HG03280 (cell line): ENCODE measurements around the gene PPIF.
"Not testable (repeated sequence)": the region's sequence is repeated elsewhere in the genome, so short reads cannot be mapped to it uniquely, and the experiment has no call there.

ENCODE experiments used
- ATAC-seq: cut with Tn5 transposase; IDR thresholded peaks from one replicate; pipeline ENCODE4 v1.9.1; 2021; ENCODE audit warnings: mild to moderate bottlenecking, moderate library complexity; ENCODE audit not compliant: unreplicated experiment

PPIF gene

GRCh38 chr10:79329529-79329928, 17.7 kb upstream of the PPIF start:
- no peak for ATAC-seq

DNA sequence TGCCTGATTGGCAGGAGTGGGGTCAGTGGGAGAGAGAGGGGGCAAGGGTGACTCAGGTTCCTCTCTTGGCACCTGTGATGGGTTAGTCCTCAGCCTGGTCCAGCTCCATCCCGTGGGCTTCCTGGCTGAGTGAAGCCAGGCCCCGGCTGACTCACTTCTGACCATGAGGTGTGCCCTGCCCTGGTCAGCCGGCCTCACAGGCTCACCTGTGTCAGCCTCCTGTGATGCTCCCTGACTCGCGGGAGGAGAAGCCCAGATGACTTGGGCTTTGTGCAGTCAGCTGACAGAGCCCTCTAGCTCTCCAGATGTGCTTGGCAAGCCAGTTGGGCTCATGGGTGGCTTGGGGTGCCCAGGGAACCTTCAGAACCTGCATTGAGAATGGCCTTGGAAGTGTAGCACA, 16.0 kb upstream of the PPIF start:
- ATAC-seq = no peak

DNA sequence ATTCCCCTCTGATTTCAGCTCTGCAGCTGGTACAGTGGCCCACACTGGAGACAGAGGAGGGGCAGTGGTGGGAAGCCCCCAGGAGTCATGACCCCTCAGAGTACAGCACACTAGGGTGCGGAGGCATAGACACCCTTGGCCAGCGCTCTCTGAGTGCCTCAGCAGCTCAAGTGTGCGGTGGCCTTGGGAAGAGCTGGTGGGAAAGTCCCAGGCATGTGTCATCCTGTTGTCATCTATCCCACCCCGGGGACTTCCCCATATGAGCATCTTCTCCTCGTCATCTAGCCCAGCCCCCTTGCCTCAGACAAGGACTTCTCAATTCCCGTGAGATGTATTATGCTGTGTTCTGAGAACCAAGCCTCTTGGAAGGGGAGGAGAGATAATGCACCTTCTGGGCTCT, 15.6 kb upstream of the PPIF start:
- peak; percentile 56 for ATAC-seq

DNA sequence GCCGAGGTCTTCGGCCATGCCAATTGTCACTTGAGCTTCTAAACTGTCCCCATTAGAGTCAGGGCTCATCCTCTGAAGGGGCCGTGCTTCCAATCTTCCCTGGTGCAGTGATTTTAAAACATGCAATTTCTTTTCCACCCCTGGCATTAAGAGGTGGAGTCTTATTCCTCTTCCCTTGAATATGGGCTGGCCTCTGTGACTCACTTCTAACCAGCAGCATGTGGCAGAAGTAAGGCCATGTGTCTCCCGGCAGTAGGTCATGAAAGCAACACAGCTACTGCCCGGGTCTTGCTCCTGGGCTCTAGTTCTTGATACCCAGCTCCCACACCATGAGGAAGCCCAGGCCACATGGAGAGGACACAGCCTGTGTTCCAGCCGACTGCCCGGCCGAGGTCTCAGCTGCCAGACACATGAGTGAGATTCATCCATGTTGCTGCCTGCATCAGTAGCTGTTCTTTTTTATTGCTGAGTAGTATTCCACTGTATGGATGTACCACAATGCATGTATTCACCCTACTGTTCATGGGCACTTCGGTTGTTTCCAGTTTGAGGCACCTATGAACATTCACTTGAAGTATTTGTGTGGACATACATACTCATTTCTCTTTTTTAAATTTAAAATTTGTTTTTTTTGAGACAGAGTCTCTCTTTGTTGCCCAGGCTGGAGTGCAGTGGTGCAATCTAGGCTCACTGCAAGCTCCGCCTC, 14.5 kb upstream of the PPIF start:
- ATAC-seq = not testable (repeated sequence)

GRCh38 chr10:79333513-79333912, 13.8 kb upstream of the PPIF start:
- ATAC-seq = no peak

GRCh38 chr10:79334573-79334972, 12.7 kb upstream of the PPIF start:
- no peak for ATAC-seq

DNA sequence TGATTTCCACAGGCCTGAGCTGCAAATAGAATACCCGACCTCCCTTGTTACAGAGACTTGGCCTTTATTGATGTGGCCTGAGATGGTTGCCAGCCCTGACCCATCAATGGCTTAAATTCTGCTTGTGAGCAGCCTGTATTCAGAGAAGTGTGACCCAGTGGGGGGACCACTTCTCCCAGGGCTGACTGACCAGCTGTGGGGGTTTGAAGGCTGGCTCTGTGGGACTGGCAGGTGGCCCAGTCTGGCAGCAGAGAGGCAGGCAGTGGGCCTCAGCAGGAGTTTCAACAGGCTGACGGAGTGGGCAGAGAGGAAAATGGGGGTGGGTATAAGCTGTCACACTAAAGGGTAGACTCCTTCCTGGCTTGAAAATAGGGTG, 12.2 kb upstream of the PPIF start:
- no peak for ATAC-seq

GRCh38 chr10:79335470-79336235, 11.6 kb upstream of the PPIF start:
- no peak for ATAC-seq

DNA sequence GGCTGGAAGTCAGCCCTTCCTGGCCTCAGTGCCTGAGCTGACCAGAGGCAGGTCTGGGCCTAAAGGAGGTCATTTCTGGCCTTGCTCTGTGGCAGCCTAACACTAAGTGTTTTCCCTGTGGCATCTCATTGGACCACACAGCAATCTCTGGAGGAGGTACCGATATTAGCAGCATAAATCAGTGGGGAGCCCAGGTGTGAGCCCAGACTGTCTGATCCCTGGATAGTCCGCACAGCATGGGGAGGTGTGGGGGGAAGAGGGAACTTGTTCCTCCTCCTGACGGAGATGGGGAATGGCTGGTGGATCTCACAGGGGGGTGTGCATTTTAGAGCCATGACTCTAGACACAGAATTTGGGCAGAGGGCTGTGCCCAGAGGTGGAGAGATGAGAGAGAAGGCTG, 11.0 kb upstream of the PPIF start:
- ATAC-seq = no peak

DNA sequence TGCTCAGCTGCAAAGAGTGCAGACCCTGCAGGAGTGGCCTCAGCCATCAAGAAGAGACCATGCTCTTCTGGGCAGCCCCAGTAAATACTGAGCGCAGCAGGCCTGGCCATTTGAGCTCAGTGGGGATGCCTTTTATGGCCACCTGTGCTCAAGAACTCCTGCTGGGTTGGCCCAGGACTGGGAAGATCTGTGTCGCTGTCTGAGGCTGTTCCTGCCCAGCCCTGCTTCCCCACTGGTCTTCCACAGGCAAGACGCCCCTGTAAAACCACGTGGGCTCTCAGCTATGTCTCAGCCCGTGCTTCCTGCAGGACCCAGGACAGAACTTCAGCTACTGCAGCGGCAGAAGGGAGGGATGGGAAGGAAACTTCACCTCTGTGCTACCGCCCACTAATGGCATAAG, 10.5 kb upstream of the PPIF start:
- ATAC-seq = no peak

DNA sequence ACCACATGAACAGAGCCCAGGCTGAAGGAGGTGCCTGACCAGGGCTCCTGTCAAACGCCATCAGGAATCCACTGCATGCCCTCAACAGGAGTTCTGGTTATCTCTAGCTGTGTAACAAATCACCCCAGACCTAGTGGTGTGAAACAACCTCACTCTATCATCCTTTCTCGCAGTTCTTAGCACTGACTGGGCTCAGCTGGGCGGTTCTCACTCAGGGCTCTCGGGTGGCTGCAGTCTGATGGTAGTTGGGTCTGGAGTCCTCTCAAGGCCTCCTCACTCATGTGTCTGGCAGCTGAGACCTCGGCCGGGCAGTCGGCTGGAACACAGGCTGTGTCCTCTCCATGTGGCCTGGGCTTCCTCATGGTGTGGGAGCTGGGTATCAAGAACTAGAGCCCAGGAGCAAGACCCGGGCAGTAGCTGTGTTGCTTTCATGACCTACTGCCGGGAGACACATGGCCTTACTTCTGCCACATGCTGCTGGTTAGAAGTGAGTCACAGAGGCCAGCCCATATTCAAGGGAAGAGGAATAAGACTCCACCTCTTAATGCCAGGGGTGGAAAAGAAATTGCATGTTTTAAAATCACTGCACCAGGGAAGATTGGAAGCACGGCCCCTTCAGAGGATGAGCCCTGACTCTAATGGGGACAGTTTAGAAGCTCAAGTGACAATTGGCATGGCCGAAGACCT, 9.3 kb upstream of the PPIF start:
- not testable (repeated sequence) for ATAC-seq

DNA sequence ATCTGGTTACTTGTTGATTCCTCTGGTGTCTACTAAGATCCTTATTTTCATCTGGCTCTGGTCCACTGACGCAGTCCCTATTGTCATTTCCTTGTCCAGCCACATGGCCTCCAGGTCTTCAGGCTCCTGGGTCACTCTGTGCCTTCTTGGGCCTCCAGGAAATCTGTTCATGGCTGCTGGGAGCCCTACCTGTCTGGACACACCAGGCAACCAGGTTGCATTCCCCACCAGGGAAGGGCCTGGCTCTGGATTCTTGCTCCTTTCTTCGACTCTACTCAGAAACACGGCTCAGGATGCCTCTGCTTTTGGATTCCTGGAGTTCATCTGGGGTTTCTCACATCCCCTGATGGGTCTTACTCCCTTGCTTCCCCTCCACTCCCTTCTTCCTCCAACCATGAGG, 8.0 kb upstream of the PPIF start:
- no peak for ATAC-seq

DNA sequence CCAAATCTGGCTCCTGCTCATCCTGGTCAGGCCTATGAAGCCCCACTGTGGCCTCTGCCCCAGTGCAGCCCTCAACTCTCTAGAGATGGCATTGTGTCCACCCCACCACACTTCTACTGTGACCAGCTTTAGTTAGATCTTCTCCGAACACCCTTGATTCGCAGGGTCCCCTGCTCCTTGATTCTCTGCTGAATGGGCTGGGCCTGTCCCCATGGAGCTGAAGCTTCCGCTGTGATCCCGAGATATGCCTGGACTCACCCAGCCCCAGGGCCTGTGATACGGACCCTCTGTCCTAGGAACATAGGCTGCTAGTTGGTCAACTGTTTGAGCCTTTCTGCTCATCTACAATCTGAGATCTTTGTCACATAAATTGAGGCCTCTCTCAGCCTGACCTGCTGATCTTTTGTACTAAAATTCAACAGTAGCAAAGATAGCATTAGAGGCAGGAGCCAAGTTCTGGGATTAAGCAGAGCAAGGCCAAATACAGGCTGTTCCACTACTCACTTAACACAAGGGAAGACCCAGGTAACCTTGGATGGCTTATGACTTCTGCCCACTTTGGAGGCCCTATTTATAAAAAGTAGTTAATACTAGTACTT, 6.5 kb upstream of the PPIF start:
- no peak for ATAC-seq

DNA sequence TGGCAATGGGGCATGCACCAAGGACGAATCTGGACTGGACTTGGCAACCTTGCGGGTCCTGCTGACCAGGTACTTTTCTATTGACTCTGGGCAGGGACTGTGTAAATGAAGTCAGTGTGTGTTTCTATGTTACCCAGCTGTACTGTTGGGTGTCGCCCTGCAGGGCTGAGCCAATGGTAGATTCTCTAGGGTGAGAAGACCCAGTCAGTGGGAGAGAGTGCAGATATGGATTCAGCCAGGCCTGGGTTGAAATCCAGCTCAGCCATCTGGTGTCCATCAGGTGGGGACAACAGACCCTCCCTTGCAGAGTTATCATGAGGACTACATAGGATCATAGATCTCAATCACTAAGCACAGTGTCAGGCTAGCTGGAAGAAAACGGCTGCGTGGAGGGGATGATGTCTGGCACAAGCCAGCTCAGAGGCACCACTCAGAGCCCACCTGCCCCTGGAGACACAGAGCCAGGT, 4.9 kb upstream of the PPIF start:
- ATAC-seq = no peak

- ATAC-seq = no peak
Measured at GRCh38 chr10:79342811-79343561, 4.3 kb upstream of the PPIF start.

DNA sequence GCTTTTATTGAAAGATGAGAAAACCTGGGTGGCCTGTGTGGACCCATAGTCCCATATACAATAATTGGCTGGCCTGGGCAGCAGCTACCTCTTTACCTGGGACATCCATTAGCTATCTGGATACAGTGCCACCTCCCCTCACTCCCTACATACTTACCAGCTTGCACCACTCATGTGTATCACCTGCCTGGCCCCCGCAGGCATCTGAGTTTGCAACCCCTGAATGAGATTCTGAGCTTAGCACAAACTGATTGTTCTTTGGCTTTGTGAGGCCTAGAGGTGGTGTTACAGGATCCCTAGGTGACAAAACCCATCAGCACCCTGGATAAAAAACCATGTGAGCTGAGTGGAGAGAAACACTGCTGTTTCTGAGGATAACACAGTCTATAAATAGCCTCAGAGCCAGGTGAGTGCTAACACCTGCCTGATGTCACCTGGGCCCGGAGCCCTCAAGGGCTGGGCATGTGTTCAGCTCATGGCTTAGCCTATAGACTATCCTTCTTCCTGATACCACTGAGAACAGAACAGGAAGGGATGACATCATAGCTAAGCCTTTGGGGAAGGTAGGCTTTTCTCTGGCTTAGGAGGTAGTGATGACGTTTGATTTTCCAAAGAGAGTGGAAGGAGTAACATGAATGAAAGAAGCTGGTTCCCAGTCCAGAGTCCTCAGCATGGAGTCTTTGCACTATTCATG, 2.6 kb upstream of the PPIF start:
- no peak for ATAC-seq

GRCh38 chr10:79345241-79346011, 1.8 kb upstream of the PPIF start:
- no peak for ATAC-seq

DNA sequence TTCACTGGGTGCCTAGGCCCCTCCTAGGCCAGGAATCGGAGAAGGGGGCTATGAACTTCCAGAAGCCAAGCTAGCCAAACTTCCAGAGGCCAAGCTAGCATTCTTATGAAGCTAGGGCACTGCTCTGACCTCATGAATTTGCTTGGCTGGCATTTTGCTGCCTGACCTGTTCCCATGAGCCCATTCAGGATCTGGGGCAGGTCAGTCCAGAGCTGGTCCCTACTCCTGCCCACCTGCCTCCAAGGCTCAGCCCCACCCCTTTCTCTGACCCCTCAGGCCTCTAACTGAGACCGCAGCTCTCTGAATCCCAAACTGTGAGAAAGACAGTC, 1.3 kb upstream of the PPIF start:
- ATAC-seq = no peak

GRCh38 chr10:79346388-79347225, 662 bp upstream of the PPIF start:
- ATAC-seq = no peak
